ENCODE measurements around the gene ZNF697. TPM values are rescaled to one million over a fixed set of nuclear protein-coding genes. Genes with fewer than 3 reads are reported as not detected.

Gene ZNF697
- total and polyA plus RNA-seq, 9 of the 15 experiments (the other 6 are each of a cell fraction or from before 2014, with no cell fraction given), result 2.1 to 13.6 (median 8.3) TPM

GRCh38 chr1:119647734-119648619 lies at the start of gene ZNF697 (continued):
- TF ChIP-seq GTF2F1 (IDR thresholded peaks at IDR 0.05; ENCODE audit: low read depth, low read length) (no peak), SIN3B (IDR thresholded peaks at IDR 0.05; ENCODE audit: low read depth) (peak; percentile 62), E2F3 (CRISPR knock-in tag; IDR thresholded peaks at IDR 0.05) (0 out of 2 replicates have a peak, but pooled peaks have one; percentile 65), MTF1 (CRISPR knock-in tag; IDR thresholded peaks at IDR 0.05; ENCODE audit: borderline replicate concordance) (no peak), MLX (CRISPR knock-in tag; conservative IDR thresholded peaks at IDR 0.05) (no peak), RBM34 (IDR thresholded peaks at IDR 0.05; ENCODE audit: borderline replicate concordance, insufficient read depth, low read length) (no peak), TSC22D4 (tag; IDR thresholded peaks at IDR 0.05) (no peak), POLR2A (conservative IDR thresholded peaks at IDR 0.05) (peak; percentile 83), SETDB1 (IDR thresholded peaks at IDR 0.05; ENCODE audit: low read length) (no peak), HNRNPLL (IDR thresholded peaks at IDR 0.05; ENCODE audit: low read depth, low read length, poor library complexity, severe bottlenecking) (peak; percentile 19), GABPA (tag; conservative IDR thresholded peaks at IDR 0.05; ENCODE audit: low read depth) (peak; percentile 95), ZNF778 (CRISPR knock-in tag; IDR thresholded peaks at IDR 0.05) (no peak), EP300 (IDR thresholded peaks at IDR 0.05; ENCODE audit: low read length) (no peak), ADNP (tag; IDR thresholded peaks at IDR 0.05) (no peak), ZNF780A (CRISPR knock-in tag; IDR thresholded peaks at IDR 0.05) (no peak), NR4A1 (CRISPR knock-in tag; IDR thresholded peaks at IDR 0.05) (no peak), NR4A1 (tag; IDR thresholded peaks at IDR 0.05) (no peak), BRF1 (IDR thresholded peaks at IDR 0.05; ENCODE audit: borderline replicate concordance, extremely low read depth, insufficient read length) (no peak), UBTF (IDR thresholded peaks at IDR 0.05; ENCODE audit: borderline replicate concordance in 1 of 2, low read depth in 2 of 2, low read length in 2 of 2) (peak; percentile 74 to 86), CAMTA2 (CRISPR knock-in tag; conservative IDR thresholded peaks at IDR 0.05) (no peak), CREB1 (IDR thresholded peaks at IDR 0.05) (no peak), CREB1 (CRISPR knock-in tag; IDR thresholded peaks at IDR 0.05) (0 out of 2 replicates have a peak, but pooled peaks have one; percentile 26), TAF7 (tag; IDR thresholded peaks at IDR 0.05) (no peak), ZNF263 (CRISPR knock-in tag; IDR thresholded peaks at IDR 0.05; ENCODE audit: borderline replicate concordance) (0 out of 2 replicates have a peak, but pooled peaks have one; percentile 57), ZNF431 (CRISPR knock-in tag; IDR thresholded peaks at IDR 0.05) (no peak)
